Uterus (tissue), 2 donors: ENCODE measurements around the gene AP1AR.

ENCODE experiments used
- CTCF ChIP-seq, 4 experiments: fragments of 200-600 bp in 2 of 4; fragments of 450-650 bp in 2 of 4; sonication (generic) in 2 of 4; IDR thresholded peaks; one replicate each; pipeline ENCODE4 v1.5.1; 2016 to 2019; ENCODE audit warnings: antibody characterized with exemption in 4 of 4, mild to moderate bottlenecking in 2 of 4, moderate library complexity in 1 of 4
- POLR2A ChIP-seq, 2 donors: fragments of 450-650 bp; IDR thresholded peaks; one replicate each; pipeline ENCODE4 v1.6.1; 2016; ENCODE audit warnings: antibody characterized with exemption in 2 of 2, mild to moderate bottlenecking in 1 of 2, moderate library complexity in 1 of 2

GRCh38 chr4:112284662-112285411 lies 53.2 kb downstream of the AP1AR start:
- TF ChIP-seq POLR2A (IDR thresholded peaks at IDR 0.05) (no peak), CTCF (IDR thresholded peaks at IDR 0.05) (no peak)
